ENCODE measurements around the gene PLCG1. TPM values are rescaled to one million over a fixed set of nuclear protein-coding genes. Genes with fewer than 3 reads are reported as not detected.
A peak's percentile ranks its signal among the peaks of the same experiment; 100 is the strongest.

Gene PLCG1
- total RNA-seq, 6 donors from 2014 or later: 69.8 to 383 (median 99.5) TPM

GRCh38 chr20:41191562-41192500 lies 54.5 kb downstream of the PLCG1 start:
- Histone ChIP-seq H3K36me3 (peaks cover 0 to 3% (median 2%) of the 10 kb centered on the region in 4 donors), H3K4me3 (no peak overlapping the region), H3K27ac (no peak overlapping the region), H3K4me1 (no peaks in the 10 kb centered on the region), H3K9me3 (peaks cover 0 to 7% (median 1%) of the 10 kb centered on the region in 4 donors), H3K27me3 (no peaks in the 10 kb centered on the region)
- WGBS, 2 donors: 91 to 94% methylated on average over 3 to 5 of the region's 5 CpGs
- TF ChIP-seq CTCF (IDR thresholded peaks at IDR 0.05): no peak
- no peak for TF ChIP-seq EP300 (IDR thresholded peaks at IDR 0.05)
- no peak for TF ChIP-seq POLR2AphosphoS5 (IDR thresholded peaks at IDR 0.05)
- no peak for TF ChIP-seq POLR2A (IDR thresholded peaks at IDR 0.05)
- peak in 1 of 2 donors; percentile 37 for ATAC-seq (ENCODE audit: low FRiP score in 2 of 2)
- DNase-seq: no peak

GRCh38 chr20:41192575-41192974 lies 55.2 kb downstream of the PLCG1 start:
- Histone ChIP-seq H3K27ac (no peak overlapping the region), H3K9me3 (peaks cover 0 to 7% (median 1%) of the 10 kb centered on the region in 4 donors), H3K4me1 (no peaks in the 10 kb centered on the region), H3K27me3 (no peaks in the 10 kb centered on the region), H3K4me3 (no peak overlapping the region), H3K36me3 (peaks cover 0 to 3% (median 2%) of the 10 kb centered on the region in 4 donors)
- TF ChIP-seq POLR2A (IDR thresholded peaks at IDR 0.05): no peak
- 94 to 97% methylated on average over 3 of the region's 3 CpGs for WGBS, 2 donors
- DNase-seq: no peak
- no peak for ATAC-seq (ENCODE audit: low FRiP score in 2 of 2)

GRCh38 chr20:41196653-41197225 lies 59.4 kb downstream of the PLCG1 start:
- no peak for TF ChIP-seq EP300 (IDR thresholded peaks at IDR 0.05)
- TF ChIP-seq CTCF (IDR thresholded peaks at IDR 0.05): no peak
- TF ChIP-seq POLR2A (IDR thresholded peaks at IDR 0.05): no peak
- no peak for TF ChIP-seq POLR2AphosphoS5 (IDR thresholded peaks at IDR 0.05)
- H3K36me3 ChIP-seq: peaks cover 0 to 3% (median 2%) of the 10 kb centered on the region in 4 donors
- H3K27me3 ChIP-seq: no peaks in the 10 kb centered on the region
- no peak overlapping the region for H3K27ac ChIP-seq
- H3K4me1 ChIP-seq: no peaks in the 10 kb centered on the region
- DNase-seq: no peak
- WGBS, 2 donors: 91 to 96% methylated on average over 1 of the region's 1 CpG
- peaks cover 0 to 9% (median 7%) of the 10 kb centered on the region in 4 donors for H3K9me3 ChIP-seq
- no peak for ATAC-seq (ENCODE audit: low FRiP score in 2 of 2)
- no peak overlapping the region for H3K4me3 ChIP-seq

- no peak overlapping the region for H3K27ac ChIP-seq
- no peak overlapping the region for H3K4me3 ChIP-seq
- no peak for TF ChIP-seq CTCF (IDR thresholded peaks at IDR 0.05)
- no peak for TF ChIP-seq EP300 (IDR thresholded peaks at IDR 0.05)
- TF ChIP-seq POLR2AphosphoS5 (IDR thresholded peaks at IDR 0.05): no peak
- TF ChIP-seq POLR2A (IDR thresholded peaks at IDR 0.05): no peak
- no peaks in the 10 kb centered on the region for H3K27me3 ChIP-seq
- DNase-seq (no peak), ATAC-seq (ENCODE audit: low FRiP score in 2 of 2) (no peak)
- WGBS, 2 donors: 95 to 97% methylated on average over 4 of the region's 4 CpGs
- H3K9me3 ChIP-seq: peaks cover 0 to 9% (median 5%) of the 10 kb centered on the region in 4 donors
- no peaks in the 10 kb centered on the region for H3K4me1 ChIP-seq
- peaks cover 0 to 13% (median 3%) of the 10 kb centered on the region in 4 donors for H3K36me3 ChIP-seq
Measured at GRCh38 chr20:41198443-41198842, 61.1 kb downstream of the PLCG1 start.

GRCh38 chr20:41200446-41201202 lies 63.3 kb downstream of the PLCG1 start:
- no peaks in the 10 kb centered on the region for H3K27me3 ChIP-seq
- TF ChIP-seq CTCF (IDR thresholded peaks at IDR 0.05): no peak
- no peak for TF ChIP-seq POLR2AphosphoS5 (IDR thresholded peaks at IDR 0.05)
- TF ChIP-seq EP300 (IDR thresholded peaks at IDR 0.05): no peak
- TF ChIP-seq POLR2A (IDR thresholded peaks at IDR 0.05): no peak
- H3K27ac ChIP-seq: no peak overlapping the region
- H3K4me1 ChIP-seq: peaks cover 0 to 3% (median 0%) of the 10 kb centered on the region in 4 donors
- peaks cover 0 to 26% (median 10%) of the 10 kb centered on the region in 4 donors for H3K36me3 ChIP-seq
- ATAC-seq (ENCODE audit: low FRiP score in 2 of 2): no peak
- 89 to 92% methylated on average over 3 of the region's 3 CpGs for WGBS, 2 donors
- peaks cover 0 to 9% (median 5%) of the 10 kb centered on the region in 4 donors for H3K9me3 ChIP-seq
- no peak for DNase-seq
- H3K4me3 ChIP-seq: no peak overlapping the region

Measured in upper lobe of left lung (tissue), 6 donors.